ENCODE results near the gene TNFRSF1B. TPM values are rescaled to one million over a fixed set of nuclear protein-coding genes. Genes with fewer than 3 reads are reported as not detected.
"Not testable (repeated sequence)": the region's sequence is repeated elsewhere in the genome, so short reads cannot be mapped to it uniquely, and the experiment has no call there.

The TNFRSF1B gene
- total RNA-seq, 1 experiment from 2014 or later = not detected

DNA sequence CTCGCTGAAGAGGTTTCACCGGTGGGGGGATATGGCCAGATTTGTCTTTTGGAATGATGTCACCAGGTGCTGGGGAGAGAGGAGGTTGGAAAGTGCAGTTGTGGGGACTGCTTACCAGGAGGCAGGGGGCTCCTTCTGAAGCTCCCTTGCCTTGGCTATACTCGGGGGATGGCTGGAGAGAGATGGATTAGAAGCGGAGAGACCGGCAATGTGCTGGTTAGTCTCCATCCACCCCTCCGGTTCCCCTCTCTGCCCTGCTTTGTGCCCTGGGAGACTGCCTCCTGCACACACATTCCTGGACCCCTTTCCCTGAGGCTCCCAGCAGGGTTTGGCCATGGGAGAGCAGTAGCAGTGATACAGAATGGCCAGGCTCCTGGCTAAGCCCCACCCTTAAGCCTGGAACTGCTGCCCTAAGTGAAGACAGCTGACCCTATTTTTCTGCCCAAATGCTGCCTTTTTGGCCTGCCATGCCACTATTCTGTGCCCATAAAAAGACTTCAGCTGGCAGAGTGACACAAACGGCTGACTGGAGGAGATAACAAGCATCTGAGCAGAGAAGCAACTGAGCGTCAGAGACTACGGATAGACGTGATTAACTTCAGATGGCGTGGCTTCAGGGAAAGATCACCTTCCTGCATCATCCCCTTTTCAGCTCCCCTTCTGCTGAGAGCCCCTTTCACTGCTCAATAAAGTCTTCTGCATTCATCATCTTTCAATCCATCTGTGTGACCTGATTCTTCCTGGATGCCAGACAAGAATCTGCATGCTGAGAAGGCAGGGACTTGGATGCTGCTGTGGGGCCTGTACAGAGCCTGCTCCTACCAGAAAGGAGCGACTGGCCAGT is 48.5 kb downstream of the TNFRSF1B start:
- Histone ChIP-seq H3K79me2 (ENCODE audit: low read length) (no peaks in the 10 kb centered on the region), H3K9me3 (ENCODE audit: low read length) (no peaks in the 10 kb centered on the region), H3K4me3 (ENCODE audit: low read length) (no peak overlapping the region), H2AFZ (ENCODE audit: low read length) (no peak overlapping the region), H3K4me1 (ENCODE audit: low read length) (no peaks in the 10 kb centered on the region), H3K27ac (ENCODE audit: low read length) (no peak overlapping the region), H3K4me2 (ENCODE audit: low read depth, low read length, poor library complexity, severe bottlenecking) (no peak overlapping the region), H3K9me2 (replicated peaks; ENCODE audit: insufficient read depth, low read length) (no peaks in the 10 kb centered on the region), H3K36me3 (ENCODE audit: insufficient read depth, low read length) (no peaks in the 10 kb centered on the region), H3K27me3 (ENCODE audit: low read length) (no peaks in the 10 kb centered on the region), H4K20me1 (ENCODE audit: insufficient read depth, low read depth, low read length) (no peaks in the 10 kb centered on the region), H3K9ac (ENCODE audit: low read length) (no peak overlapping the region)
- DNase-seq = no peak

DNA sequence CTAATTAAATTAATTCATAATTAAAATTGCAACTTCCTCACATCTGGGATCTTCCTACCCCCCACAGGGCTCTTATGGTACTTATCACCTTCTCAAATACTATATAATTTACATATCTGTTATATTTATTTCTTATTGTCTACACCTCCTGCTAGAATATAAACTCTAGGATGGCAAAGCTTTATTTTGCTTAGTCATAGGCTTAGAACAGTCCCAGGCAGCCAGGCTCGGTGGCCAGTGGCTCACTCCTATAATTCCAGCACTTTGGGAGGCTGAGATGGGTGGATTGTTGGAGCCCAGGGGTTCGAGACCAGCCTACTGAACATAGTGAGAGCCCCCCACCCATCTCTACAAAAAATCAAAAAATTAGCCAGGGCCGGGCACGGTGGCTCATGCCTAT is 53.0 kb downstream of the TNFRSF1B start:
- no peak overlapping the region for H3K9ac ChIP-seq (ENCODE audit: low read length)
- no peak overlapping the region for H3K4me2 ChIP-seq (ENCODE audit: low read depth, low read length, poor library complexity, severe bottlenecking)
- no peaks in the 10 kb centered on the region for H3K79me2 ChIP-seq (ENCODE audit: low read length)
- no peaks in the 10 kb centered on the region for H3K27me3 ChIP-seq (ENCODE audit: low read length)
- no peak overlapping the region for H3K4me3 ChIP-seq (ENCODE audit: low read length)
- no peak overlapping the region for H2AFZ ChIP-seq (ENCODE audit: low read length)
- H3K27ac ChIP-seq (ENCODE audit: low read length) = no peak overlapping the region
- no peaks in the 10 kb centered on the region for H3K4me1 ChIP-seq (ENCODE audit: low read length)
- no peaks in the 10 kb centered on the region for H3K36me3 ChIP-seq (ENCODE audit: insufficient read depth, low read length)
- H4K20me1 ChIP-seq (ENCODE audit: insufficient read depth, low read depth, low read length) = 0 out of 2 replicates have a peak, but pooled peaks cover 4% of the 10 kb centered on the region
- no peaks in the 10 kb centered on the region for H3K9me3 ChIP-seq (ENCODE audit: low read length)
- DNase-seq = no peak
- no peaks in the 10 kb centered on the region for H3K9me2 ChIP-seq (replicated peaks; ENCODE audit: insufficient read depth, low read length)

DNA sequence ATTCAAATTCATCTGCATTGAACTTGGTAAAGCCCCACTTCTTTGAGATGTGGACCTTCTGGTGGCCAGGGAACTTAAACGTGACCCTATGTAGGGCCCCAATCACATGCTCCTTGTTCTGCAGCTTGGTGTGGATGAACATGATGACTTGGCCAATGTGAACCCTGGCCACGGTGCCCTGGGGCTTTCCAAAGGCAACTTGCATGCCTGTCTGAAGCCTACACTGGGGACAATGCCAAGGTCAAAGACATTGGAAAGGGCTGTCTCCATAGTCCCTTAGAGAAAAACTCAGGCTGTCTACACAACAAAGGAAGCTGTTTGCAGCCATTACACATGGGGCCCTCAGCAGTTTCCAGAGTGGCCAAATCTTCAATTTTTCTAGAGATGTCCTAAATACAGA is 54.1 kb downstream of the TNFRSF1B start:
- Histone ChIP-seq H3K79me2 (ENCODE audit: low read length) (no peaks in the 10 kb centered on the region), H3K9ac (ENCODE audit: low read length) (no peak overlapping the region), H3K4me3 (ENCODE audit: low read length) (no peak overlapping the region), H4K20me1 (ENCODE audit: insufficient read depth, low read depth, low read length) (0 out of 2 replicates have a peak, but pooled peaks cover 4% of the 10 kb centered on the region), H2AFZ (ENCODE audit: low read length) (no peak overlapping the region), H3K27me3 (ENCODE audit: low read length) (no peaks in the 10 kb centered on the region), H3K36me3 (ENCODE audit: insufficient read depth, low read length) (no peaks in the 10 kb centered on the region), H3K27ac (ENCODE audit: low read length) (no peak overlapping the region), H3K9me2 (replicated peaks; ENCODE audit: insufficient read depth, low read length) (no peaks in the 10 kb centered on the region), H3K4me1 (ENCODE audit: low read length) (no peaks in the 10 kb centered on the region), H3K9me3 (ENCODE audit: low read length) (no peaks in the 10 kb centered on the region), H3K4me2 (ENCODE audit: low read depth, low read length, poor library complexity, severe bottlenecking) (no peak overlapping the region)
- no peak for DNase-seq

DNA sequence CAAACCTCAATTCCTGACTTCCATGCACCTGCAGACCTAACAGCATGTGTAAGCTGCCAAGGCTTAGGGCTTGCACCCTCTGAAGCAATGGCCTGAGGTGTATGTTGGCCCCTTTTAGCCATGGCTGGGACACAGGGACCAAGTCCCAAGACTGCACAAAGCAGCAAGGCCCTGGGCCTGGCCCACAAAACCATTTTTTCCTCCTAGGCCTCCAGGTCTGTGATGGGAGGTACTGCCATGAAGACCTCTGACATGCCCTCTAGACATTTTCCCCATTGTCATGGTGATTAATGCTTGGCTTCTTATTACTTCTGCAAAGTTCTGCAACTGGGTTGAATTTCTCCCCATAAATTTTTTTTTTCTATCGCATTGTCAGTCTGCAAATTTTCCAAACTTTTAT is 55.9 kb downstream of the TNFRSF1B start:
- not testable (repeated sequence) for H3K27ac ChIP-seq (ENCODE audit: low read length); DNase-seq; H3K27me3 ChIP-seq (ENCODE audit: low read length); H3K9ac ChIP-seq (ENCODE audit: low read length); H3K9me2 ChIP-seq (replicated peaks; ENCODE audit: insufficient read depth, low read length); H2AFZ ChIP-seq (ENCODE audit: low read length); H3K4me1 ChIP-seq (ENCODE audit: low read length); H3K9me3 ChIP-seq (ENCODE audit: low read length); H3K79me2 ChIP-seq (ENCODE audit: low read length); H3K4me2 ChIP-seq (ENCODE audit: low read depth, low read length, poor library complexity, severe bottlenecking); H3K4me3 ChIP-seq (ENCODE audit: low read length); H4K20me1 ChIP-seq (ENCODE audit: insufficient read depth, low read depth, low read length); H3K36me3 ChIP-seq (ENCODE audit: insufficient read depth, low read length)

DNA sequence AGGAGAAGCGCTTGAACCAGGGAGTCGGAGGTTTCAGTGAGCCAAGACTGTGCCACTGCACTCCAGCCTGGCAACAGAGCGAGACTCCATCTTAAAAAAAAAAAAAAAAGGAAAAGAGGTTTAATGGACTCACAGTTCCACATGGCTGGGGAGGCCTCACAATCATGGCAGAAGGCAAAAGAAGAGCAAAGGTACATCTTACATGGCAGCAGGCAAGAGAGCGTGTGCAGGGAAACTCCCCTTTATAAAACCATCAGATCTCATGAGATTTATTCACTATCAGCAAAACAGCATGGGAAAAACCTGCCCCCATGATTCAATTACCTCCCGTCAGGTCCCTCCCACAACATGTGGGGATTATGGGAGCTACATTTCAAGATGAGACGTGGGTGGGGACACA is 57.3 kb downstream of the TNFRSF1B start:
- H3K9ac ChIP-seq (ENCODE audit: low read length); H2AFZ ChIP-seq (ENCODE audit: low read length); H4K20me1 ChIP-seq (ENCODE audit: insufficient read depth, low read depth, low read length); H3K4me2 ChIP-seq (ENCODE audit: low read depth, low read length, poor library complexity, severe bottlenecking); H3K9me3 ChIP-seq (ENCODE audit: low read length); H3K4me1 ChIP-seq (ENCODE audit: low read length); H3K4me3 ChIP-seq (ENCODE audit: low read length); H3K79me2 ChIP-seq (ENCODE audit: low read length); H3K27ac ChIP-seq (ENCODE audit: low read length); H3K36me3 ChIP-seq (ENCODE audit: insufficient read depth, low read length); H3K9me2 ChIP-seq (replicated peaks; ENCODE audit: insufficient read depth, low read length); H3K27me3 ChIP-seq (ENCODE audit: low read length); DNase-seq: not testable (repeated sequence)

DNA sequence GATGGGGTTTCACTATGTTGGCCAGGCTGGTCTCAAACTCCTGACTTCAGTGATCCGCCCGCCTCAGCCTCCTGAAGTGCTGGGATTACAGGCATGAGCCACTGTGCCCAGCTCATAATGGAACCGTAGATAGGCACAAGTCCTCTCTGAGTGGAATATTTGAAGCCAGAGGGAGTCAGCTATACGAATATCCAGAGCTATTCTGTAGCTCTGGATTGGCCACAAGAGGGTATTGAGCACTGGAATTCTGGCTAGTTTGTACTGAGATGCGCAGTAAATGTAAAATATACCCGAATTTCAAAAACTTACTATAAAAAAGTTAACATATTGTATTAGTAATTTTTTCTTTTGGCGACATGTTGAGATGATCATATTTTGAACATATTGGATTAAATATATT is 62.2 kb downstream of the TNFRSF1B start:
- Histone ChIP-seq H3K79me2 (ENCODE audit: low read length) (peaks cover 33% of the 10 kb centered on the region), H3K9me2 (replicated peaks; ENCODE audit: insufficient read depth, low read length) (no peaks in the 10 kb centered on the region), H3K4me2 (ENCODE audit: low read depth, low read length, poor library complexity, severe bottlenecking) (no peak overlapping the region), H3K27ac (ENCODE audit: low read length) (no peak overlapping the region), H2AFZ (ENCODE audit: low read length) (no peak overlapping the region), H3K4me3 (ENCODE audit: low read length) (no peak overlapping the region), H3K4me1 (ENCODE audit: low read length) (peaks cover 13% of the 10 kb centered on the region), H3K27me3 (ENCODE audit: low read length) (no peaks in the 10 kb centered on the region), H3K9me3 (ENCODE audit: low read length) (no peaks in the 10 kb centered on the region), H3K36me3 (ENCODE audit: insufficient read depth, low read length) (no peaks in the 10 kb centered on the region), H4K20me1 (ENCODE audit: insufficient read depth, low read depth, low read length) (peaks cover 5% of the 10 kb centered on the region; the same call in 1 of the 2 replicates), H3K9ac (ENCODE audit: low read length) (no peak overlapping the region)
- no peak for DNase-seq

DNA sequence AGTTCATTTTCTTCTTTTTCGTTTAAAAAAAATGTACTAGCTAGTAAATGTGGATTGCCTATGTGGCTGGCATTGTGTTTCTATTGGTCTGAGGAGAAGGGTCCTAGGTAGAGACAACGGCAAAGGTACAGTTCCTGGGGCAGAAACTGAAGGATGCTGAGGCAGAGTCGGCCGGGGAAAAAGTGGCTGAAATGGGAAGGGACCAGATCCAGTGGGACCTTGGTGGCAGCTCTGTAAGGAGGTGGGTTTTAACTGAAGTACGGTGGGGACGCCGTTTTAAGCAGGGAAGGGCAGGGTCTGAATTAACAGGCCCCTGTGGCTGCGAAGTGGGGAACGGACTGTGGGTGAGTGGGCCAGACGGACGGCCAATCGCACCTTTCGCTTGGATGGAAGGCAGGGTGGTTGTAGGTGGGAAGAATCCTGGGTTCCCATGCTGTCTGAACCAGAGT is 62.6 kb downstream of the TNFRSF1B start:
- Histone ChIP-seq H4K20me1 (ENCODE audit: insufficient read depth, low read depth, low read length) (peaks cover 5% of the 10 kb centered on the region; the same call in 1 of the 2 replicates), H3K36me3 (ENCODE audit: insufficient read depth, low read length) (no peaks in the 10 kb centered on the region), H3K4me1 (ENCODE audit: low read length) (peaks cover 13% of the 10 kb centered on the region), H3K4me2 (ENCODE audit: low read depth, low read length, poor library complexity, severe bottlenecking) (no peak overlapping the region), H3K27ac (ENCODE audit: low read length) (no peak overlapping the region), H3K79me2 (ENCODE audit: low read length) (peaks cover 33% of the 10 kb centered on the region), H2AFZ (ENCODE audit: low read length) (no peak overlapping the region), H3K9me3 (ENCODE audit: low read length) (no peaks in the 10 kb centered on the region), H3K9ac (ENCODE audit: low read length) (no peak overlapping the region), H3K27me3 (ENCODE audit: low read length) (no peaks in the 10 kb centered on the region), H3K4me3 (ENCODE audit: low read length) (no peak overlapping the region), H3K9me2 (replicated peaks; ENCODE audit: insufficient read depth, low read length) (no peaks in the 10 kb centered on the region)
- DNase-seq = no peak

DNA sequence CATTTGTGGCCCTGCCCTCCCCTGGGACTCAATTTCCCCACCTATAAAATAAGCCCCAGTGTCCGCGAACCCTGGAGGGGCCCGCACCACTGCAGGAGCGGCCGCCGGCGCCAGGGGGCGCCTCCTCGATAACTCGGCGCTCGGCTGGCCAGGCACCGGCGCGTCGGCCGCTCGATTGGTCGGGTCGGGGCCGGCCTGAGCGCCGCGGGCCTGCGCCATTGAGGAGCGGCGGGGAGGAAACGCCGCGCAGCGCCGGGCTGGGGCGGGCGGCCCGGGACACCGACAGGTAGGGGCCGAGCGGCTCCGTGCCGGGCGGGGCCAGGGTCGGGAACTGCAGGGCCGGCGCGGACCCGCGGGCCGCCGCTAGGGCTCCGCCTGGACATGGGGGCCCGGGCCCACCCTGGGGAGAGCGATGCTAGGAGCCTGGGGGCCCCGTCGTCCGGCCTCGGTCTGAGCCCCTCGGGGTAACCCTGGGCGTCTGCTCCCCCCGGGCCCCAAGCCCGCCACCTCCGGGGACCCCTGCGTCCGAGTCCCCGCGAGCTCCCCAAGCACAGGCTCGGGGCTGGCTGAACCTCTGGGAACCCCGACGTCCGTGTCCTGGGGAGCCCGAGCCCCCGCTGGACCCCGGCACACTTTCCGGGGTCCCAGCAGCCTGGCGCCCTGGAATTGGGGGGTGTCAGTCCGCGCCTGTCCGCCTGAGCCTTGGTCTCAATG is 63.2 kb downstream of the TNFRSF1B start, which contains the start of gene VPS13D:
TSS of gene VPS13D (plus strand) at position 196 of the 714 bp plus-strand sequence. CDS start 4,237 bp downstream, outside the sequence.
- H3K27me3 ChIP-seq (ENCODE audit: low read length) = no peaks in the 10 kb centered on the region
- H3K4me3 ChIP-seq (ENCODE audit: low read length) = peak within 1 kb of the TSS; percentile 99
- H3K9me3 ChIP-seq (ENCODE audit: low read length) = no peaks in the 10 kb centered on the region
- H2AFZ ChIP-seq (ENCODE audit: low read length) = peak within 1 kb of the TSS; percentile 93
- peak within 1 kb of the TSS; percentile 95 for H3K9ac ChIP-seq (ENCODE audit: low read length)
- H3K79me2 ChIP-seq (ENCODE audit: low read length) = peaks cover 33% of the 10 kb centered on the region
- peaks cover 13% of the 10 kb centered on the region for H3K4me1 ChIP-seq (ENCODE audit: low read length)
- no peak within 1 kb of the TSS for H3K27ac ChIP-seq (ENCODE audit: low read length)
- H4K20me1 ChIP-seq (ENCODE audit: insufficient read depth, low read depth, low read length) = peaks cover 5% of the 10 kb centered on the region; the same call in 1 of the 2 replicates
- peak; percentile 93 for DNase-seq
- no peaks in the 10 kb centered on the region for H3K9me2 ChIP-seq (replicated peaks; ENCODE audit: insufficient read depth, low read length)
- H3K36me3 ChIP-seq (ENCODE audit: insufficient read depth, low read length) = no peaks in the 10 kb centered on the region
- peak within 1 kb of the TSS; percentile 80 for H3K4me2 ChIP-seq (ENCODE audit: low read depth, low read length, poor library complexity, severe bottlenecking)

Data from Karpas-422 (cell line).